Measurements from ENCODE around the gene GBF1. TPM values are rescaled to one million over a fixed set of nuclear protein-coding genes. Genes with fewer than 3 reads are reported as not detected.
A peak's percentile ranks its signal among the peaks of the same experiment; 100 is the strongest.

Gene GBF1
- polyA plus RNA-seq, 1 of the 3 experiments (the other 2 are of a cell fraction): 12.3 TPM

DNA sequence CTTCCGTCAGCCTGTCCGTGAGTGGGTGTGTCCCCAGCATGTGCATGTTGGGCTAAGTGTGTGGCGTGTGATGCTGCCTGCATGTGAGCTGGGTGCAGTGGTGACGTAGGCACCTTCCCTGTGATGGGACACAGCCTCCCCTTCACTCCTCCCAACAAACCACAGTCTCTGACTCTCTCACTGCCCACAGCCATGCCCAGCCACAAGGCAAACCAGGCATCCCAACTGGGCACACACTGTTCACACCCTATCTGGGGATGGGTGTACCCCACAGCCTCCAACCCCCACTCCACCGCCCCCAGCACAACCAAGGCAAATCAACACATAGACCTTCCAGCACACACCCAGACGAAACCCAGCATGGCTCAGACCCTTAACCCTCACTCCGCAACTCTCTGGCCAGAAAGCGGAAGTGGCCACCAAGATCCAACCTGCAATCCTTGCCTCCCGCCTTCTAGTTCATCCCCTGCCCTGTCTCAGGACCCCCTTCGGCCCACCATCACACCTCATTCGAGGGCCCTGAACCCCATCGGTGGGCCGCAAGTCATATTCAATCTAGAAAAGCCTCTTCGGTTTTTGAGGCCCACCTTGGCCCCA lies 162.9 kb downstream of the GBF1 start:
- POLR2A ChIA-PET: no interaction called here
- Histone ChIP-seq H3K9me3 (no peaks in the 10 kb centered on the region), H3K79me2 (ENCODE audit: insufficient read depth) (no peaks in the 10 kb centered on the region), H3K4me2 (peak overlapping the region; percentile 70; the same call in 1 of the 2 replicates), H3K4me3 (ENCODE audit: low read depth in 2 of 2, low read length in 1 of 2) (peak overlapping the region; percentile 51 to 61; a peak in 3 of 4 replicates), H2AFZ (ENCODE audit: low read depth) (no peak overlapping the region), H3K9ac (no peak overlapping the region), H3K9me2 (no peaks in the 10 kb centered on the region), H3K36me3 (replicated peaks in 1 of 2; ENCODE audit: control insufficient read depth in 1 of 2, insufficient read depth in 2 of 2, low read length in 1 of 2) (no peaks in the 10 kb centered on the region), H3F3A (replicated peaks; ENCODE audit: insufficient read depth) (no peaks in the 10 kb centered on the region), H3K27ac (ENCODE audit: low read depth in 2 of 2, low read length in 1 of 2) (peak overlapping the region in 1 of 2 experiments; percentile 56; a peak in 1 of 4 replicates), H3K27me3 (ENCODE audit: insufficient read depth) (no peaks in the 10 kb centered on the region), H3K4me1 (ENCODE audit: control insufficient read depth in 1 of 2, insufficient read depth in 2 of 2, low read depth in 1 of 2, low read length in 1 of 2) (peaks cover 0 to 27% of the 10 kb centered on the region in 2 experiments; a peak in 2 of 4 replicates), H4K20me1 (ENCODE audit: insufficient read depth) (no peaks in the 10 kb centered on the region)
- CTCF ChIA-PET: interaction anchor here (0.9 to 16.5 kb wide), 5 partner anchors 9 to 178 kb away, joined by 3 to 359 read pairs (median 29); partner anchors contain the start of genes FBXL15, NFKB2 and PSD
- 72% methylated on average over 10 of the region's 14 CpGs for WGBS (ENCODE audit: low lambda C conversion rate)
- TF ChIP-seq GATA2 (CRISPR knock-in tag; IDR thresholded peaks at IDR 0.05) (no peak), RXRA (IDR thresholded peaks at IDR 0.05; ENCODE audit: borderline replicate concordance, low read depth) (no peak), POLR2AphosphoS5 (IDR thresholded peaks at IDR 0.05; ENCODE audit: low read depth, low read length) (no peak), RAD21 (IDR thresholded peaks at IDR 0.05; ENCODE audit: low read length) (no peak), GABPA (IDR thresholded peaks at IDR 0.05; ENCODE audit: low read depth) (no peak)
- TF ChIP-seq, protein P1, sequence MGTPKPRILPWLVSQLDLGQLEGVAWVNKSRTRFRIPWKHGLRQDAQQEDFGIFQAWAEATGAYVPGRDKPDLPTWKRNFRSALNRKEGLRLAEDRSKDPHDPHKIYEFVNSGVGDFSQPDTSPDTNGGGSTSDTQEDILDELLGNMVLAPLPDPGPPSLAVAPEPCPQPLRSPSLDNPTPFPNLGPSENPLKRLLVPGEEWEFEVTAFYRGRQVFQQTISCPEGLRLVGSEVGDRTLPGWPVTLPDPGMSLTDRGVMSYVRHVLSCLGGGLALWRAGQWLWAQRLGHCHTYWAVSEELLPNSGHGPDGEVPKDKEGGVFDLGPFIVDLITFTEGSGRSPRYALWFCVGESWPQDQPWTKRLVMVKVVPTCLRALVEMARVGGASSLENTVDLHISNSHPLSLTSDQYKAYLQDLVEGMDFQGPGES (IDR thresholded peaks at IDR 0.05; ENCODE audit: low read depth, low read length): no peak
- TF ChIP-seq, protein P2, sequence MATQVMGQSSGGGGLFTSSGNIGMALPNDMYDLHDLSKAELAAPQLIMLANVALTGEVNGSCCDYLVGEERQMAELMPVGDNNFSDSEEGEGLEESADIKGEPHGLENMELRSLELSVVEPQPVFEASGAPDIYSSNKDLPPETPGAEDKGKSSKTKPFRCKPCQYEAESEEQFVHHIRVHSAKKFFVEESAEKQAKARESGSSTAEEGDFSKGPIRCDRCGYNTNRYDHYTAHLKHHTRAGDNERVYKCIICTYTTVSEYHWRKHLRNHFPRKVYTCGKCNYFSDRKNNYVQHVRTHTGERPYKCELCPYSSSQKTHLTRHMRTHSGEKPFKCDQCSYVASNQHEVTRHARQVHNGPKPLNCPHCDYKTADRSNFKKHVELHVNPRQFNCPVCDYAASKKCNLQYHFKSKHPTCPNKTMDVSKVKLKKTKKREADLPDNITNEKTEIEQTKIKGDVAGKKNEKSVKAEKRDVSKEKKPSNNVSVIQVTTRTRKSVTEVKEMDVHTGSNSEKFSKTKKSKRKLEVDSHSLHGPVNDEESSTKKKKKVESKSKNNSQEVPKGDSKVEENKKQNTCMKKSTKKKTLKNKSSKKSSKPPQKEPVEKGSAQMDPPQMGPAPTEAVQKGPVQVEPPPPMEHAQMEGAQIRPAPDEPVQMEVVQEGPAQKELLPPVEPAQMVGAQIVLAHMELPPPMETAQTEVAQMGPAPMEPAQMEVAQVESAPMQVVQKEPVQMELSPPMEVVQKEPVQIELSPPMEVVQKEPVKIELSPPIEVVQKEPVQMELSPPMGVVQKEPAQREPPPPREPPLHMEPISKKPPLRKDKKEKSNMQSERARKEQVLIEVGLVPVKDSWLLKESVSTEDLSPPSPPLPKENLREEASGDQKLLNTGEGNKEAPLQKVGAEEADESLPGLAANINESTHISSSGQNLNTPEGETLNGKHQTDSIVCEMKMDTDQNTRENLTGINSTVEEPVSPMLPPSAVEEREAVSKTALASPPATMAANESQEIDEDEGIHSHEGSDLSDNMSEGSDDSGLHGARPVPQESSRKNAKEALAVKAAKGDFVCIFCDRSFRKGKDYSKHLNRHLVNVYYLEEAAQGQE (IDR thresholded peaks at IDR 0.05; ENCODE audit: low read depth, low read length): no peak
- no peak for DNase-seq

DNA sequence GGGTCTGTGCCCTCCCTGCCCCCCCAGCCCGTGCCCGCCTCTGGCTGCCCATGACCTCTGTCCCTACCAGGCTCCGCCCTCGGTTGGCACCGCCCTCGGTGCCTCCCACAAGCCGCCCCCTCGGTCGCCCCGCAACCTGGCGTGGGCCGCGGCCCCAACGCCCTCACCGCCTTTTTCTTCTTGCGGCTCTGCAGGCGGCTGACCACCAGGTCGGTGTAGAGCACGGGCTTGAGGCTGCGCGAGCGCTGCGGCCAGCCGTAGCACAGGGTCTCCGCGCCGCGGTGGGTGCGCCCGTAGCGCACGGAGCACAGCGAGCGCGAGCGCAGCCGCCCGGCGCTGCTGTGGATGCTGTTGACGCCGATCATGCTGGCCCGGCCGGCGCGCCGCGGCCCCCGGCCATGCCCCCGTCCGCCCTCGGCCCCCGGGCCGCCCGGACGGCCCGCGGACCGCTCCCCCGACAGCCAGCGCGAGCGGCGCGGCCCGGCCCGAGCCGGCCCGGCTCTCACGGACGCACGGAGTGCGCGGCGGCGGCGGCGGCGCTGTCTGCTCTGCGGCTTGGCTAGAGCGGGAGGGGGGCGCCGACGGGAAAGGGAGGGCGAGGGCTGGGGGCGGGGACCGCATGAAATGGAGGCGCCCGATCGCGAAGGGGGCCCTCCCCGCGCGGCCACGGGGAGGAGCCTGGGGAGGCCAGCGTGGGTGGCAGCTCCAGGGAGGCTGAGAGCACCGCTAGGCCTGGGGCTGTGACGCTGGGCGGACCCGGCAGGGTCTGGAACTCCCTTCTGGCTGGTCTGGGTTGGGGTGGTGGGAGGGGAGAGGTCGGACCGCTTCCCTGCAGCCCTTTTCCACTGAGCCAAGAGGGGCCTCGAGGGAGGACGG lies 163.6 kb downstream of the GBF1 start:
- CTCF ChIA-PET: interaction anchor here (0.6 to 18.3 kb wide), 5 partner anchors 9 to 179 kb away, joined by 3 to 359 read pairs (median 6); partner anchors contain the start of genes FBXL15, NFKB2 and PSD
- Histone ChIP-seq H3K4me1 (ENCODE audit: control insufficient read depth in 1 of 2, insufficient read depth in 2 of 2, low read depth in 1 of 2, low read length in 1 of 2) (peaks cover 0 to 31% of the 10 kb centered on the region in 2 experiments; a peak in 2 of 4 replicates), H4K20me1 (ENCODE audit: insufficient read depth) (no peaks in the 10 kb centered on the region), H3K27me3 (ENCODE audit: insufficient read depth) (no peaks in the 10 kb centered on the region), H3K27ac (ENCODE audit: low read depth in 2 of 2, low read length in 1 of 2) (peak overlapping the region in 1 of 2 experiments; percentile 56; a peak in 2 of 4 replicates), H3K4me3 (ENCODE audit: low read depth in 2 of 2, low read length in 1 of 2) (peak overlapping the region; percentile 51 to 61), H3K4me2 (peak overlapping the region; percentile 70; the same call in 1 of the 2 replicates), H3K9ac (no peak overlapping the region), H3K9me2 (no peaks in the 10 kb centered on the region), H3K9me3 (no peaks in the 10 kb centered on the region), H2AFZ (ENCODE audit: low read depth) (no peak overlapping the region), H3K36me3 (replicated peaks in 1 of 2; ENCODE audit: control insufficient read depth in 1 of 2, insufficient read depth in 2 of 2, low read length in 1 of 2) (no peaks in the 10 kb centered on the region), H3K79me2 (ENCODE audit: insufficient read depth) (no peaks in the 10 kb centered on the region), H3F3A (replicated peaks; ENCODE audit: insufficient read depth) (no peaks in the 10 kb centered on the region)
- WGBS (ENCODE audit: low lambda C conversion rate): 14% methylated on average over 13 of the region's 103 CpGs
- 0 out of 2 replicates have a peak, but pooled peaks have one; percentile 27 for TF ChIP-seq NRF1 (IDR thresholded peaks at IDR 0.05; ENCODE audit: low read depth, low read length)
- TF ChIP-seq MXI1 (IDR thresholded peaks at IDR 0.05; ENCODE audit: low read depth, low read length): peak; percentile 35; the same call in 1 of the 2 replicates
- TF ChIP-seq, protein P3, sequence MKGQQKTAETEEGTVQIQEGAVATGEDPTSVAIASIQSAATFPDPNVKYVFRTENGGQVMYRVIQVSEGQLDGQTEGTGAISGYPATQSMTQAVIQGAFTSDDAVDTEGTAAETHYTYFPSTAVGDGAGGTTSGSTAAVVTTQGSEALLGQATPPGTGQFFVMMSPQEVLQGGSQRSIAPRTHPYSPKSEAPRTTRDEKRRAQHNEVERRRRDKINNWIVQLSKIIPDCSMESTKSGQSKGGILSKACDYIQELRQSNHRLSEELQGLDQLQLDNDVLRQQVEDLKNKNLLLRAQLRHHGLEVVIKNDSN (IDR thresholded peaks at IDR 0.05; ENCODE audit: borderline replicate concordance, low read depth): no peak
- POLR2A ChIA-PET: interaction anchor here (0.8 to 1.0 kb wide), 2 partner anchors 8 to 24 kb away, joined by 3 read pairs; partner anchors contain the start of gene CUEDC2
- peak; percentile 91 for DNase-seq
